ENCODE results near the gene HECA.
"Not testable (repeated sequence)": the region's sequence is repeated elsewhere in the genome, so short reads cannot be mapped to it uniquely, and the experiment has no call there.

The HECA gene, protein sequence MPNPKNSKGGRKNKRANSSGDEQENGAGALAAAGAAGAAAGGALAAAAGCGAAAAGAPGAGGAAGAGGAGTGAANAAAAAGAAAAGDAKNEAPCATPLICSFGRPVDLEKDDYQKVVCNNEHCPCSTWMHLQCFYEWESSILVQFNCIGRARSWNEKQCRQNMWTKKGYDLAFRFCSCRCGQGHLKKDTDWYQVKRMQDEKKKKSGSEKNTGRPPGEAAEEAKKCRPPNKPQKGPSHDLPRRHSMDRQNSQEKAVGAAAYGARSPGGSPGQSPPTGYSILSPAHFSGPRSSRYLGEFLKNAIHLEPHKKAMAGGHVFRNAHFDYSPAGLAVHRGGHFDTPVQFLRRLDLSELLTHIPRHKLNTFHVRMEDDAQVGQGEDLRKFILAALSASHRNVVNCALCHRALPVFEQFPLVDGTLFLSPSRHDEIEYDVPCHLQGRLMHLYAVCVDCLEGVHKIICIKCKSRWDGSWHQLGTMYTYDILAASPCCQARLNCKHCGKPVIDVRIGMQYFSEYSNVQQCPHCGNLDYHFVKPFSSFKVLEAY

GRCh38 chr6:139134817-139135577 is at the start of gene HECA:
Gene HECA (plus strand): TSS chr6:139135080. CDS start chr6:139135397, 317 bp downstream.
- FAIRE-seq, result no peak
- peak; percentile 68 for DNase-seq (ENCODE audit: low spot score)

GRCh38 chr6:139091826-139092225 is 43.1 kb upstream of the HECA start:
- no peak for DNase-seq (ENCODE audit: low spot score)
- no peak for FAIRE-seq

DNA sequence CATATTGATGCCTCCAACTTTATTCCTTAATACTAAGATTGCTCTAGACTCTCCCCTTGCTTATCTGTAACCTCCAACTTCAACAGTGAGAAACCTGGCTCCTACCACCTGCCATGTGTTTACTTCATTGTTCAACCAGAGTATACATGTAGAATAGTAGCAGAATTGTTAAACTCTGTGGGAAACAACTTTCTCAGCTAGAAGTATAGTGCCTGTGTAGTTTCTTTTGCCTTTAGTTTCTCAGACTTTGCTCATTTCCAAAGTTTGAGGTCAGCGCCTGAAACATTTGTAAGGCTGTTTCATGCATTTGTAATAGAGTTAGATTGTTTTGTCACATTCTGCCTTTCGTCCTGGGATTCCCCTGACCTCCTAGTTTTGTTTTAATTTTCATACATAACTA is 34.9 kb upstream of the HECA start:
- no peak for DNase-seq (ENCODE audit: low spot score)
- FAIRE-seq, result no peak

DNA sequence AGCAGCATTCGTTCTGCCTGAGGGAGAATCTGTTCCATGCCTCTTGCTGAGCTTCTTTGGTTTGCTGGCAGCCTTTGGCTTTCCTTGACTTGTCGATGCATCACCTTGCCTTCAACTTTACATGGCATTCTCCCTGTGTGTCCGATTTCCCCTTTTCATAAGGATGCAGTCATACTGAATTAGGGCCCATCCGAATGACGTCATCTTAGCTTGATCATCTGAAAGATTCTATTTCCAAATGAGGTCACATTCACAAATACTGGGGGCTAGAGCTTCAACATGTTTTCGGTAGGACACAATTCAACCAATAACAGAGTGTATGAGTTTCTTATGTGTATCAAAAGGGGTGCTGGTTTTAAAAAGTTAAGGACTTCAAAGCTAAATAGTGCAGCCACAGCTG is 27.8 kb upstream of the HECA start:
- DNase-seq (ENCODE audit: low spot score) (no peak), FAIRE-seq (no peak)

GRCh38 chr6:139108378-139108777 is 26.5 kb upstream of the HECA start:
- DNase-seq (ENCODE audit: low spot score), result no peak
- no peak for FAIRE-seq

DNA sequence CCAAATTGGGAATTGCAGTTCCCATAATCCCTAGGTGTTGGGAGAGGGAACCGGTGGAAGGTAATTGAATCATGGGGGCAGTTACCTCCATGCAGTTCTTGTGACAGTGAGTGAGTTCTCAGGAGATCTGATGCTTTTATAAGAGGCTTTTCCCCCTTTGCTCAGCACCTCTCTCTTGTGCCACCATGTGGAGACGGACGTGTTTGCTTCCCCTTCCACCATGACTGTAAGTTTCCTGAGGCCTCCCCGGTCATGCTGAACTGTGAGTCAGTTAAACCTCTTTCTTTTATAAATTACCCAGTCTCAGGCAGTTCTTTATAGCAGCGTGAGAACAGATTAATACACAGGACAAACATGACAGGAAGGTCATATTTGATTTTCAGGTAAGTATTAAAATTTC is 25.3 kb upstream of the HECA start:
- FAIRE-seq (no peak), DNase-seq (ENCODE audit: low spot score) (no peak)

DNA sequence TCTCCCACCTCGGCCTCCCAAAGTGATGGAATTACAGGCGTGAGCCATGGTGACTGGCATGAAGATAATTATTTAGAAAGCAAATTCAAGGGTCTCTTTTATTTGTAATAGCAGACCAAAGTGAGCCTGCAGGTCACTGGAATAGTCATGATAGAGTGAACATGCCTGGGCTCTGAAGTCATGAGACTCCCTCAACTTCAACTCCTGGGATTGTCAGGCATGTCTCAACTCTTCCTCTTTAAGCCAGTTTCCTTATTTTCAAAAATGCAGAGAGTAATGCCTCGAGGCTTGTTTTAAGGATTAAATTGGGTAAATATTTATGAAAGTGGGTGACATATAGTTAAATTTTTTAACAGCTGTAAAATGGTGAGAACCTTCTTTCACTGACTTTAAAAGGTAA is 22.7 kb upstream of the HECA start:
- DNase-seq (ENCODE audit: low spot score), result no peak
- no peak for FAIRE-seq

- DNase-seq (ENCODE audit: low spot score) (no peak), FAIRE-seq (no peak)
Measured at GRCh38 chr6:139112561-139112960, 22.3 kb upstream of the HECA start.

GRCh38 chr6:139114746-139115145 is 20.1 kb upstream of the HECA start:
- DNase-seq (ENCODE audit: low spot score) (no peak), FAIRE-seq (no peak)

DNA sequence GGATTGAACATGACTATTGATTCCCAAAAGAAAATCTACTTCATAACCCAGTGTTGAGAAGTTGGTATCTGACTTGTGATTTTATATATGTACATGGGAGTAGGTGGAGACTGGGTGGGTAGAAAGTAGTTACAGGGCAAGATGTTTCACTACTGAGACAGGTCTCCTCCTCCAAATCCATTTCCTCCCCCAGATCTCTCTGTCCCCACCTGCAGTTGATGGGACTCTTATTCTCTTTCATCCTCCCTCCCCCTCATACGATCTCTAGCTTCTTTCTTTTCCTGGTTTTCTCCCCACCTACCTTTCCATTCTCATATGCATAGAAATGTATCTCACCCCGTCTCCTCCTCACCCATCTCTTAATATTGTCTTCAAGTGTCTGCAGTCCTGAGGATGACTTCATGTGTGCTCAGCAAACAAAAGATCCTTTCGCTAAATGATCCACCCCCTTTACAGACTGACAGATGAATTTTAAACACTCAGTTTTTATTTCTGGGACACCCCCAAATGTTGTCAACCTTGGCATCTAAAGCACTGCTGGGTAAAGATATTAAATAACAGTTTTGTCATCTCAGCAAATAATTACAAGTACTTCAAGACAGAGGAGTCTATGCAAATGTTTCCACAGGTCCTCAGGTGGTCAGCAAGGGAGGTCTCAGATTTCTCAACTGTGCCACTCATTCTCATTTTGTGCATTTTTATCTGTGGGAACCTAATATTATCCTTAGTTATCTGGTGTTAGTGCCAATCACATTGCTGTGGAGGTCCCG is 18.7 kb upstream of the HECA start:
- FAIRE-seq (no peak), DNase-seq (ENCODE audit: low spot score) (no peak)

GRCh38 chr6:139117734-139118133 is 17.1 kb upstream of the HECA start:
- DNase-seq (ENCODE audit: low spot score) (no peak), FAIRE-seq (no peak)

DNA sequence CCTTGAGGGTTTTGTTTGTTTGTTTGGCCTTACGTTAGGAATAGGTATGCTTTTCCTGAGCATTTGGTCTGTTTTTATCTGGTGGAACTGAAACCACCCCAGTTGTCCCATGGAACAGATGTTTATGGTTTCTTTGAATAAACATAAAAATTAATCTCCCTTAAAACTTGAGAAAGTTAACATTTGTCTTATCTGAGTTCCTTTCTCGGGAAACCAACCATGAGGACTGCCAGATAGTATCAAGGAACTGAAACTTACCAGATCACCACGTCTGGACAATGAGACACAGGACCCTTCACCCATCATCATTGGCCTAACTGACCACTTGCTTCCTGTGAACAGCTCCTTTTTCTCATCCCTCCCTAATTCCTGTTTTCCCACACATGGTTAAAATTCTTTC is 15.3 kb upstream of the HECA start:
- DNase-seq (ENCODE audit: low spot score), result no peak
- no peak for FAIRE-seq

- FAIRE-seq; DNase-seq (ENCODE audit: low spot score): not testable (repeated sequence)
Measured at GRCh38 chr6:139122823-139123222, 12.1 kb upstream of the HECA start.

DNA sequence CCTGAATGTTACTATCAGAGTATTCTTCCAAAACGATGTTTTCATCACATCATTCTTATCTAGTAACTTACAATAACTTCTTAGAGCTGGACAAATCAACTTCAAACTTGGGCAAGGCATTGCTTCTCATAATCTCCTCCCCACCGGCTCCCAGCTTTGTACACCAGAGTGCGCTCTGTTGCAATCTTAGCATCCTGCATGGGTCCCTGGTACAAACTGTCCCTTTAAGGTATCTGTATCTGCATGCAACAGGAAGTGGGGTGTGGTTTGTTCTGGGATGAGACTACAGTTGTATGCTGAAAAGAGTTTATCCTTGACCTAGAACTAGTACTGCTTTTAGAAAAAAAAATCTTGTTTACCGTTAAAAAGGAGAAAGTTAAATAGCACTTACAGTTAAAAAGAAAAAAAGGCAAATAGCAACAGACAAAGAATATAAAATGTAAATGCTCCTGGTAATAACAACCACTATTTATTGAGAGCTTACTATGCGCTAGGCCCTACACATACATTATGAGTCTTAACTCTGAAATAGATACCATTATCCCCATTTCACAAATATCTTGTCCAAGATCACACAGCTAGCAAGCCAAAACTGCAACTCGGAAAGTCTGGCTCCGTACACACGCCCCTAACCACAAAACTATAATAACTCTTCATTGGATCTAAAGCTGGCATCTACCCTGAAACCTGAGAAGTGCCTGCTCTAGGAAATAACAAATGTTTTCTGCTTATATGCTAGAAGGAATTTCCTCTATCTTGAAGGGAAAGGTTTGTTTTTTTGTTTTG is 9.8 kb upstream of the HECA start:
- DNase-seq (ENCODE audit: low spot score), result peak; percentile 21
- no peak for FAIRE-seq

DNA sequence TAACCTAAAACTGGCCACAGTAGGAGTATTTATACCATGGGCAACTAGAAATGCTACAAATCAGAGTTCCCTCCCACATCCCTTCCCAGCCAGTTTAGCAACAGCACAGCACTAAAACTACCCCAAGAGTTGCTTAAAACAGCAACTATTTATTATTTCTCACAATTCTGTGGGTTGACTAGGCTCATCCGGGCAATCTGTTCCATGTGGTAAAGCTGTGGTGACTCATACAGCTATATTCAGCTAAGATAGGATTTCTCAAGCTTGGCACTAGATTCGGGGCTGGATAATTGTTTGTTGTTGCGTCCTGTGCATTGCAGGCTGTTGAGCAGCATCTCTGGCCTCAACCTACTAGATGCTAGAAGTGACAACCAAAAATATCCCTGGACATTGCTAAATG is 8.6 kb upstream of the HECA start:
- DNase-seq (ENCODE audit: low spot score), result no peak
- no peak for FAIRE-seq

DNA sequence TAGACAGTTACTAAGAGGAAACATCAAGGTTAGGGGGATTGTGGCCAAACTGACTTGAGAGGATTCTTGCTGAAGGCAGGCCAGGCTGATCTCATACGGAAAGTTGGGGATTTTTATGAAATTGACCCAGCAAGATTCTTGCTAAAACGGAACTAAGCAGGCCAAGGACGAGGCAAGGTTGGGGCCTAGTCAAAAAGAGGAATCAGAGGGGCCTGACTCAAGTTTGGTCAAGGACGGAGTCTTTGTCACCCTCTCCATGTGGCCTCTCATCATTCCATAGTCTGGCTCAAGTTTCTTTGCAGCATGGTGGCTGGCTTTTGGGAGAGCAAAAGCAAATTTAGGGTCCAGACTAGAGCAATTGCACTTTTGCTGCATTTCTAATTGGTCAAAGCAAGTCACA is 7.9 kb upstream of the HECA start:
- DNase-seq (ENCODE audit: low spot score) (no peak), FAIRE-seq (no peak)

DNA sequence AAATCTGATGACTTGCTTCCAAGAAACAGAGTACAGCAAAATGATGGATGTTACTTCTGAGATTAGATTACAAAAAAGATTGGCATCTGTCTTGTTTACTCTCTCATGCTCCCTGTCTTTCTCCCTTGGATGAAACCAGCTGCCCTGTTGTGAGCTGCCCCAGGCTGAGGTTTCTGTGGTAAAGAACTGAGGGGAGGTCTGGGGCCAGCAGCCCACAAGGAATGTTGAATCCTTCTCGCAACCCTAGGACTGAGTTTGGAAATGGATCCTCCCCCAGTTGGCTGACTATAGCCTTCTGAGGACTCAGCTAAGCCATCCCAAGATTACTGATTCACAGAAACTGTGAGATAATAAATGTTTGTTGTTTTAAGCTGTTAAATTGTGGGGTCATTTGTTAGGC is 5.6 kb upstream of the HECA start:
- FAIRE-seq (no peak), DNase-seq (ENCODE audit: low spot score) (peak; percentile 25)

- no peak for FAIRE-seq
- no peak for DNase-seq (ENCODE audit: low spot score)
Measured at GRCh38 chr6:139131736-139132280, 3.1 kb upstream of the HECA start.

GRCh38 chr6:139133262-139134063 is 1.4 kb upstream of the HECA start:
- DNase-seq (ENCODE audit: low spot score), result no peak

DNA sequence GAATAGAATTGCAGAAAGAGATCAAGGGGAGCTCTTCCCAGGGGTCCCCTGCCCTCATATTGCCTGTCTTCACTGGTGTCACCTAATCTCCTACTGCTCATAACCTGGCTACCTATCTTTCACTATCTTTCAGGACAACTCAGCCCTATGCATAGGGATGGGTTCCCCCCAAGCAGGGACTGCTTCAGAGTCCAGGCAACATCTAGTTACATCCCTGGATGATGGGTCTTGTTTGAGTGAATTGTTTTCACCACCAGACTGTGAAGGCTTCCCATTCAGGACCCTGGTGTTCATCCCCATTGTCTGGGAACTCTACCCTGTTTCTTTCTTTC is 850 bp upstream of the HECA start:
- FAIRE-seq, result no peak
- DNase-seq (ENCODE audit: low spot score), result no peak

More at GRCh38 chr6:139133262-139134063, 1.4 kb upstream of the HECA start:
- no peak for FAIRE-seq

All from RCC 7860 (cell line).